Left hindlimb (tissue), 1 donor: Measurements from ENCODE around the gene CSE1L.
"Not testable (repeated sequence)": the region's sequence is repeated elsewhere in the genome, so short reads cannot be mapped to it uniquely, and the experiment has no call there.

Source experiments
- DNase-seq: peaks from one replicate; pipeline ENCODE4 v3.0.0-alpha.2; 2018

Gene CSE1L, protein sequence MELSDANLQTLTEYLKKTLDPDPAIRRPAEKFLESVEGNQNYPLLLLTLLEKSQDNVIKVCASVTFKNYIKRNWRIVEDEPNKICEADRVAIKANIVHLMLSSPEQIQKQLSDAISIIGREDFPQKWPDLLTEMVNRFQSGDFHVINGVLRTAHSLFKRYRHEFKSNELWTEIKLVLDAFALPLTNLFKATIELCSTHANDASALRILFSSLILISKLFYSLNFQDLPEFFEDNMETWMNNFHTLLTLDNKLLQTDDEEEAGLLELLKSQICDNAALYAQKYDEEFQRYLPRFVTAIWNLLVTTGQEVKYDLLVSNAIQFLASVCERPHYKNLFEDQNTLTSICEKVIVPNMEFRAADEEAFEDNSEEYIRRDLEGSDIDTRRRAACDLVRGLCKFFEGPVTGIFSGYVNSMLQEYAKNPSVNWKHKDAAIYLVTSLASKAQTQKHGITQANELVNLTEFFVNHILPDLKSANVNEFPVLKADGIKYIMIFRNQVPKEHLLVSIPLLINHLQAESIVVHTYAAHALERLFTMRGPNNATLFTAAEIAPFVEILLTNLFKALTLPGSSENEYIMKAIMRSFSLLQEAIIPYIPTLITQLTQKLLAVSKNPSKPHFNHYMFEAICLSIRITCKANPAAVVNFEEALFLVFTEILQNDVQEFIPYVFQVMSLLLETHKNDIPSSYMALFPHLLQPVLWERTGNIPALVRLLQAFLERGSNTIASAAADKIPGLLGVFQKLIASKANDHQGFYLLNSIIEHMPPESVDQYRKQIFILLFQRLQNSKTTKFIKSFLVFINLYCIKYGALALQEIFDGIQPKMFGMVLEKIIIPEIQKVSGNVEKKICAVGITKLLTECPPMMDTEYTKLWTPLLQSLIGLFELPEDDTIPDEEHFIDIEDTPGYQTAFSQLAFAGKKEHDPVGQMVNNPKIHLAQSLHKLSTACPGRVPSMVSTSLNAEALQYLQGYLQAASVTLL

DNA sequence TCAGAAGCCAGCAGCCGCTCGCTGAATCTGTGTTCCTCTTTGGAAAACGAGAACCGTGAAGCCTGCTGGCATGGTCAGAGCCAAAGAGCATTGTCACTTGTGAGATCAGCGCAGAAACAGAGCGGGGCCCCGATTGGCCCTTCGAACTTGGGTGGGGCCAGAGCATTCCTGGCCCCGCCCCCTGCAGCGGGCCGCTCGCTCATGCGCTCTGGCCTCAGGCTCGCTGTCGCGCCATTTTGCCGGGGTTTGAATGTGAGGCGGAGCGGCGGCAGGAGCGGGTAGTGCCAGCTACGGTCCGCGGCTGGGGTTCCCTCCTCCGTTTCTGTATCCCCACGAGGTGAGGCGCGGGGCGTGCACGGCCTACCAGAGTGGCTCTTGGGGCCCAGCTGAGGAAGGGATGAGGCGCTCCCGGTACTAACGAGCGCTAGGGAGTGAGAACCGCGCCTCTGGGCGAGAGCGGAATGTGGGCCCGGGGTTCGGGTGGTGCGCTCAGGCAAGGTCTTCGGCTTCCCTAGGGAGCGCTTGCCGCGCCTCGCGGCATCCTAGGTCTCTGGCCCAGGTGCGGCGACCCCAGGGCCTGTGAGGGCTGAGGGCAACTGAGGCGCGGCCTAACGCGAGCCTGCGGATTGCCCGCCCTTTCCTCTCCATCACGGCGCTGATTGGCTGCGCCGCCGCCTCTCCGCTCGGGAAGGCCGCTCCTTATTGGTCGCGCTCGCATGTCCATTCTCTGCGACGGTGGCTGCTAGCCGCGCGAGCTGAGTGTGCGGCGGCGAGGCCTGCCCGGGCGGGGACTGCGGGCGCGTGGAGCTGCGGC, at the start of gene CSE1L:
Gene CSE1L (plus strand): TSS at position 226 of the 814 bp plus-strand sequence. CDS start 12,152 bp downstream, outside the sequence.
- peak; percentile 94 for DNase-seq

DNA sequence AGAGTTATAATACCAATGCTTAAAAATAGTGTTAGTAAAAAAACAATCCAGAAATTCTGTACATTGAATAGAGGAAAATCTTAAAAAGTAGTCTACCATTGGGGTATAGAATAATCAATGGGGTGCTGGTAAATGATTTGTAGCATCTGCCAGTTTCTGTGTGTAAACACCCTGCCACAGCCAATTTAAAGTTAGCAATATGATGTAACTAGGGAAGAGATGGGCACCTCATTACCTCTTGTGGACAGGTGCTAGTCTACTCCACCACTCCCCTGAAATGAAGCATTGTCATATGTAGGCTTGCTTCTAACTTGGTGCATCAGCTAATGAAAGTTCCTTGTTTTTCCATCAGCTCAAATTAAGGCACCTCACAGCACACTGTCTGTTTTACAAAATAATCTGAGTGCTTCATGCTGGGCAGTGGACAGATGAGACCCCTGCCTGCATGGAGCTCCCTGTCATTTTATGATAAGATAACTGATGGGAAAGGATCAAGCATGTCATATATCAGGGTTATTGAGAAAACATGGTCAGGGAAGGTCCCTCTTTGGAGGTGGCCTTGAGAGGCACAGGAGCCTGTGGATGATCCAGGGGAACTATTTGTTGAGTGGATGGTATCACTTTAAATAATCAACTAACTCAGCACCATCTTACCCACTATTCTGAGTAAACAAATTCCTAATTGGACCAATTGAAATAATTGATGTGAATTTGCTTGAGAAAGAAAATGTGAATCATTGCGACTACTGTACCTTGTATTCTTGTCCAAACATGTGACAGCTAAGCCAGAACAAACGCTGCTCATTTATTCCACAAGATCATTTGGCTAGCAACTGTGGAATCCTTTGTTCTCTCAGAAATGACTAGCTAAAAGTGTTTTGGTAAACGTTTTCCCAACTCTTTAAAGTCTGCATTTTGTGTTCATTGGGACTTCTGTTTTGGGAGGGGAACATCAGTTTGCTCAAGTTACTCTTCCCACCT, 45.9 kb upstream of the CSE1L start:
- DNase-seq = no peak

DNA sequence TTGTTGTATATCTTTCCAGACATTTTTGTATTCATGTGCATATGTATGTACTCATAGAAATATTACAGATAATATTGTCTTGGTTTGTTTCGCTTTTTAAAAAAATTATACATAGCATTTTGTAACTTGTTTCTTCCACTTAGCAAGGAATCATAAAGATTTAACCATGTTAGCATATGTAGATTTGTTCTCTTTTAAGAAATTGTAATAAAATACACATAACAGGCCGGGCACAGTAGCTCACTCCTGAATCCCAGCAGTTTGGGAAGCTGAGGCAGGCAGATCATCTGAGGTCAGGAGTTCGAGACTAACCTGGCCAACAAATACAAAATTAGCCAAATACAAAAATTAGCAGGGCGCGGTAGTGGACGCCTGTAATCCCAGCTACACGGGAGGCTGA, 44.4 kb upstream of the CSE1L start:
- DNase-seq = no peak

DNA sequence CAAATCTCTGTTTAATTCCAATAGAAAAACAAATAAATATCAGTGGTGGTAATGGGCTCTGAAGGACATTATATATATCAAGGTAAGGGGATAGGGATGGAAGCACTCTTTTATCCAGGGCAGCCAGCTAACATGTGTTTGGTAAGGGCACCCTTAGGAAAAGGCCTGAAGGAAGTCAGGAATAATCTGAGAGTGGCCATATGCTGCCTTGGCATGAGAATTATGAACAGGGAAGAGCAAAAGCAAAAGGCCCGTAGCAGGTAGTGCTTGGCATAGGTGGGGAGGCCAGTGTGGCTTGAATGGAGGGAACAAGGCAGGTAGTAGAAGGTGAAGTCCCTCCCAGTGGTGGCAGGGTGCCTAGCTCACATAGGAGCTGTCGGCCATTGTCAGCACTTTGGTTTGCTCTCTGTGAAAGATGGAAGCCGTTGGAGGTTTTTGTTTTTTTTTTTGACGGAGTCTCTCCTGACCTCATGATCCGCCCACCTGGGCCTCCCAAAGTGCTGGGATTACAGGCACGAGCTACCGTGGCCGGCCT, 39.6 kb upstream of the CSE1L start:
- no peak for DNase-seq

DNA sequence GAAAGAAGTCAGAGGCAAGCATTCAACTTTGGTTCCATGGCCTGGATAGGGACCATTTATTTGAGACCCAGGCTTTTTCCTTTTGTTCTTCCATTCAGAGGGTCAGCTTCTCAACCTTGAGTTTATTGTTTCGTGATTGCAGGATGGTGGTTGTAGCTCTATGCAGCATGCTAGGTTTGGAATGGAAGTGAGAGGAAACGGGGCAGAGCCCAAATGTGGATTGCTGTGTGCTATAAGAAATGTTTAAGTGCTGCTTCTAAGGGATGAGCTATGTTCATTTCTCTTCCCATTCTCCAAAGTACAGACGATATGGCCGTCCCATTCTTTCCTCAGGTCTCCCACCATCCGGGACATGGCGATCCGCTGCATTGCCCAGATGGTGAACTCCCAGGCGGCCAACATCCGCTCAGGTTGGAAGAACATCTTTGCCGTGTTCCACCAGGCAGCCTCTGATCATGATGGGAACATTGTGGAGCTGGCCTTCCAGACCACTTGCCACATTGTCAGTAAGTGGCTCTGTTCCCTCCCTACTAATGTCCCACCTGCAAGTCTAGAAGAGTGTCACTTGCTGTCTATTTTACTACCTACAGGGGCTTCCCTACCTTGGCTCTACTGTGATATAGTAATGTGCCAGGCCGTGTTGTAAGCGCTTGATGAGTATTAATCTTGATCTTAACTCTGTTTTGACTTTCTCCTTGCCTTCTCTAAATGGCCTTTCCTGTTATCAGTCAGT, 36.0 kb upstream of the CSE1L start:
- no peak for DNase-seq

DNA sequence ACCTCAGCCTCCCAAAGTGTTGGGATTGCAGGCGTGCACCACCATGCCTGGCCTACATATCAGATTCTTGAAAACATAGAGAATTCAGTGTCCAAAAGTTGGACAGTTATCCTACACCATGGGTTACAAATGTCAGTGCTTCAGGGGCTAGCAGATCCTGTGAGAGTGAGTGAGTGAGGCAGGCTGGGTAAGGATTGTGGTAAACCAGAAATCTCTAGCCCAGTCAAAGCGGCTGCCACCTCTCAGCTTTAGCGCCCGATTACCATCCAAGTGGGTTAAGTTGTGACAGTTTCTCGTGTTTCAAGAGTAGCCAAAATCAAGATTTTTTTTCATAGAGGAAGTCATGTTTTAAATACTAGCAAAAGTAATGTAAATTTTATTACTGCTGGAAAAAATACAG, 21.9 kb upstream of the CSE1L start:
- no peak for DNase-seq

DNA sequence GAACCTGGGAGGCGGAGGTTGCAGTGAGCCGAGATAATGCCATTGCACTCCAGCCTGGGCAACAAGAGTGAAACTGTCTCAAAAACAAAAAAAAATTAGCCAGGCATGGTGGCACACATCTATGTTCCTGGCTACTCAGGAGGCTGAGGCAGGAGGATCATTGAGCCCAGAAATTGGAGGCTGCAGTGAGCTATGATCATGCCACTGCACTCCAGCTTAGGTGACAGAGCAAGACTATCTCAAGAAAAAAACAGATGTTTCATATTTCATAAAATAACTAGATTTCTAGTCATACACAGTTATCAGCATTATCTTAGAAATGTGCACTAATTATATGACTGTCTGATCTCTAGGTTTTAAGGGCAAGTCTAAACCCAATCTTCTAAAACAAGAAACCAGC, 17.9 kb upstream of the CSE1L start:
- not testable (repeated sequence) for DNase-seq

DNA sequence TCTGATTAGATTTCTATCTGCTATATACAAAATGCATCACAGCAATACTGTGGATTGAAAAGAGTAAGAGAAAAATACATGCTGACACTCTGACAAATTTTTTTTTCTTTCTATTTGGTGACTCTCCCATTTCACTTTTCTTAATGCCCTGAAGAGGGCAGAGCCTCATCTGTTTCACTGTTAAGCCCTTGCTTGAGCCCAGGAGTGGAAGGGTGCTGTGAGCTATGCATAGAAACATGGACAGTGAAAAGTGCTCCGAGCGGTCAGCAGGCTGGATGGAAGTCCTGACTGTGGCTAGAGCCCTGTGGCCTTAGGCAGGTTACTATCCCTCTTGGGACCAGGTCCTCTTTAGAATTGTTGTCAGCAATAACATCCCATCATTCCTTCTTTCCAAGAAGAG, 17.4 kb upstream of the CSE1L start:
- no peak for DNase-seq

DNA sequence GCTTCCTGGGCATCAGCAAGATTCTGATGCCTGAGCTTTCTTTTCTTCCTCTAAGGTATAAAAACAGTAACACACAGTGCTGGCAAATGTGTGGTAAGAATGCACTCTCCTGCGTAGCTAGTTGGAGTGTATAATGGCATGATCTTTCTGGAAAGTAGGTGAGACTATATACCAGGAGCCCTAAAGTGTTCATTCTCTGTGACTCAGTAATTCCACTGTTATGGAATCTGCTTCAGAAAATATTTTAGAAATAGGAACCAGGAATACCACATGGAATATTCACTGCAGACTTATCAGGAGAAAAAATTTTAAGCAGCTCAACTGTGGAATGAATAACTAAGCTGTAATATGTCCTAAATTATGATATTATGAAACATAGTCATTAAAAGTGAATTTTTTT, 16.9 kb upstream of the CSE1L start:
- DNase-seq = no peak

DNA sequence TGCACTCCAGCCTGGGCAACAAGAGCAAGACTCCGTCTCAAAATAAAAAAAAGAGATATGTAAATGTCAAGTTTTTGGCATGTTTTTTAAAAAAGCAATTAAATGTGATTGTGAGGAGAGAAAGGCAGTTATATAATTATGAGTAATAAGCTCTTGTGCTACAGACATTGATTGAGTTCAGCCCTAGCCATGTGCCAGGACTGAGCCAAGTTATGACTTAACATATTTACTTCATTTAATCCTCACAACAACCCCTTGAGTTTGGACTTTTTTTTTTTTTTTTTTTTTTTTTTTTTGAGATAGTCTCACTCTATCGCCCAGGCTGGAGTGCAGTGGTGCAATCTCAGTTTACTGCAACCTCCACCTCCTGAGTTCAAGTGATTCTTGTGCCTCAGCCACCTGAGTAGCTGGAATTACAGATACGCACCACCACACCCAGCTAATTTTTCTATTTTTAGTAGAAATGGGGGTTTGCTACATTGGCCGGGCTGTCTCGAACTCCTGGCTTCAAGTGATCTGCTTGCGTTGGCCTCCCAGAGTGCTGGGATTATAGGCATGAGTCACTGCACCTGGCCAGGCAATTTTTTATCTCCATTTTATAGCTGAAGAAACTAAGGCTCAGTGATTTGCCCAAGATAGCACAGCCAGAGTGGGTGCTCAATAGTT, 15.0 kb upstream of the CSE1L start:
- no peak for DNase-seq

DNA sequence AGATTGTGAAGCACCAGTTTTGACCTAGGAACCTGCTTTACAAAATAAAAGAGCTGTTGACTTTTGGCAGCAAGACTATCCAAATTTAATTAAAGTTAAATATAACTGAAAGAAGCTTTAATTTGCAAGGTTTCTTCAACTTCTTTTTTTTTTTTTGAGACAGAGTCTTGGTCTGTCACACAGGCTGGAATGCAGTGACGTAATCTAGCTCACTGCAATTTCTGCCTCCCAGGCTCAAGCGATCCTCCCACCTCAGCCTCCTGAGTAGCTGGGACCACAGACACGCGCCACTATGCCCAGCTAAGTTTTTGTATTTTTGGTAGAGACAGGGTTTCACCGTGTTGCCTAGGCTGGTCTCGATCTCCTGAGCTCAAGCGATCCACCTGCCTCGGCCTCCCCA, 13.7 kb upstream of the CSE1L start:
- no peak for DNase-seq

DNA sequence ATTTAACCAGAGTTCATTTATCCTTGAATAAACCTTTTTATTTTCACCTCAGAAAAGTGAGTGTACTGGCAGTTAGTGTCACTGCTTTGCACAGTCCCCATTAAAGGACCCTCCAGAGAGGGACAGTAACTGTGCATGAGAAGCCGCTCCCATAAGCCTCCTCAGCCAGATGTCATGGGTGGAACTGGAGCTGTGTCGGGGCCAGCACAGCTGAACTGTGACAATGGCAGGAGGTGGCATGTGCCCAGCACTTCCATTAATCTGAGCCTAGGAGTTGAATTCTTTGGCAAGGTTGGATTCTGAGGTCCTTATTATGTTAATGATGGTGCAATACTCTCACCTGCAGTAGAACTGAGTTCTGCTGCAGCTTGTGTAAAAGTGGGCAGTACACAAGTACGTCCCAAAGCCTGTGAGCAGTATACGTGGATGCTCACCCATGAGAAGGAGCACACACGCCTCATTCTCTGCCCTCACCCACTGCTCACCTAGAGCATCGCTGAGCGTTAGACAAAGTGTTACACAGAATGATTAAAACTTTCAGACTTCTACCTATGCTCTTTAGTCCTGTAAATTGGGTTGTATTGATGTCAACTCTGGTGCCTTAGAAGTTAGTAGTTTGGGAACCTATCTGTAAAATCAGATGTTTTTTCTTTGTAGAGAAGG, 11.9 kb upstream of the CSE1L start:
- no peak for DNase-seq

DNA sequence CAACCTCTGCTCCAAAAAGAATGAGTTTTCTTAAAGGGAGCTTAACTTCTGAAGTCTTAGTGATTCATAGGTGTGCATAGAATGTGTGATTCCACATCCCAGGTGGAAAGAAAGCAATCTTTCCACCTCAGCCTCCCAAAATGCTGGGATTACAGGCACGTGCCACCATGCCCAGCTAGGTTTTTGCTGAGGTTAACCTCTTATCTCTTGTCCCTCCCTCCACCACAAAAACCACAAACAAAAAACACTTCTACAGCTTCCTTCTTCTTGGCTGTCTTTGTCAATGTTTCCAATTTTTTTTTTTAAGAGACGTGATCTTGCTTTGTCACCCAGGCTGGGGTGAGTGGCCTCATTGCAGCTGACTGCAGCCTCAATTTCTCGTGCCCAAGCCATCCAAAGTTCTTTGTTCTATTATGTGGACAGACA, 8.1 kb upstream of the CSE1L start:
- DNase-seq = no peak

DNA sequence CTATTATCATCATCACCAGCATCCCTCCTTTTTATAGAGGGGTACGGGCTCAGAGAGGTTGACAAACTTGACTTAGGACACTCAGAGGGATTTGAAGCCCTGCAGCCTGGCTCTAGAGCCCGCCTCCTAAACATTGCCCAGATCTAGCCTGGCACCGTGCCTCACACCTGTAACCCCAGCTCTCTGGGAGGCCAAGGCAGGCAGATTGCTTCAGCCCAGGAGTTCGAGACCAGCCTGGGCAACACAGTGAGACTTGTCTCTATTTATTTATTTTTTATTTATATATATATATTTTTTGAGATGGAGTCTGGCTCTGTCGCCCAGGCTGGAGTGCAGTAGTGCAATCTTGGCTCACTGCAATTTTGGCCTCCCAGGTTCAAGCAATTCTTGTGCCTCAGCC, 6.3 kb upstream of the CSE1L start:
- no peak for DNase-seq

DNA sequence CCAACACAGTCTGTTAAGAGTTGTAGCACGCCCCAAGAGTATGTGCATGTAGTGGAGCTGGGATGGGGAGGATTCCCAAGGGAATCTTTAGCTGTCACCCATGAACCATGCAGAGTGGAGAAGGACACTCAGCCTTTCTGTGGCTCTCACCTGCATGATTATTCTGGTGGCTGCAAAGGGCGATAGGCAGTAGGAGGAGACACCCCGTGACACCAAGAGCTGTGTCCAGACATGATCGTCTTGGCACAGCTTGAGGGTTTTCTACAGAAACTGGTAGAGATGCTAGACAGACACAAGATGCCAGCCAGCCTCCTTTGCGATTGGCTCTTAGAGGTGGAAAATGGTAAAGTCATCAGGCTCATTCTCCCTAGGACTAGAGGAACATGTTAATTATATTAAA, 3.1 kb upstream of the CSE1L start:
- DNase-seq = no peak

DNA sequence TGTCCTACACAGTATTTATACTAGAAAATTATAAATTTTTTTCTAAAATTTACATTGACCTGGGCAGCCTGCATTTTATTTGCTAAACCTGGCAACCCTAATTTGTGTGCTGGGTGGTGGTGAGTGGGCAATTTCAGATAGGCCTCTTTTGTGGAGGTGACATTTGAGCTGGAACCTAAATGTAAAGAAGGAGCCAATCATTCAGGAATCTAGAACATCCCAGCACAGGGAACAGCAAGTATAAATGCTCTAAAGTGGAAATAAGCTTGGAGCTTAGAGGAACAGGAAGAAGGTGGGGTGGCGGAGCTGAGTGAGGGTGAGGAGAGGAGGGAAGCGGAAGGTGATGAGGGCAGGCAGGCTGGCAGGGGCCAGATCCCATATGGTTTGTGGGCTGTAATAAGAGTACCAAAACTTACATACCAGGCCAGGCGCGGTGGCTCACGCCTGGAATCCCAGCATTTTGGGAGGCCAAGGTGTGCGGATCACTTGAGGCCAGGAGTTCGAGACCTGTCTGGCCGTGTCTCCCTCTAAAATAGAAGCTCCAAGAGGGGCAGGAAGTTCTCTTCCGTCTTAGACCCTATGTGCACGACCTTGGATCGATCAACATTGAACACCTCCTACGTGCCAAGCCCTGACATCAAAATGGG, 549 bp upstream of the CSE1L start:
- peak; percentile 32 for DNase-seq

DNA sequence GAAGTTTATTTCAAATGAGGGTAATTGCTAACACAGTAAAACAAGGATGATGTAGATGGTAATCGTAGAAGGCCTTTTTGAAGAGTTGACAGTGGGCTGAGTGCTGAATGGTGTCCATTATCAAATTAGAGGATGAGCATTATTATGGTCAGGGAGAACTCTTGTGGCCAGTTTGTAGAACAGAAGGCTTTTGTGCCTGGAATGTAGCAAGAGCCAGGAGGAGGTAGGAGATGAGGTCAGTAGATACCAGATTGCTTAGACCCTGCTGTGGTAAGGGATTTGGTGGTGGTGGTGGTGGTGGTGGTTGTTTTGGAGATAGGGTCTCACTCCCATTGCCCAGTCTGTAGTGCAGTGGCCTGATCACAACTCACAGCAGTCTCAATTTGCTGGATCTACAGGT, 6.2 kb downstream of the CSE1L start:
- DNase-seq = no peak

DNA sequence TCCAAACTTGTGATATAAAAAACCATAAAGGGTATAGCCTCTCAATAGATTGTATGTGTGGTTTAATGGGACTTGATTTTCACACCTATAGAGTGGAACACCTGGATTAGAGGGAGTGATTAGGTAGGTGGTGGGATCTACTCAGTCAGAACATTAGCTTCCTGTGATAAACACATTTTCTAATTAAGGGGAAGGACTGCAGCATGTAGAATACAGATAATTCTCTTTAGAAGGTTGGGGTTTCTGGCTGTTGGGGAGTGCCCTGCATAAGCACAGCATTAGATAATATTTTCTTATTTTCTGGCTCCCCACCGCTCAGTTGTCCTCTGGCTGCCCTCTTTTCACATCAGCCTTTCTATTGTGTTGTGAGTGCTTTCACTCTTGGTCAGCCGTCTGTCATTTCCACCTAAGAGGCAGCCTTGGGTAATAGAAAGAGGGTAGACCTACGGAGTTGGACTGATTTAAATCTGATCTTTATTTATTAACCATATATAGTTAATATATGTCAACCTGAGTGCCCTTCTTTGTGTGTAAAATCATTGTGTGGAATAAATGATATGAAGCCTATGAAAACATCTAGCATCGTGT, 8.0 kb downstream of the CSE1L start:
- no peak for DNase-seq

DNA sequence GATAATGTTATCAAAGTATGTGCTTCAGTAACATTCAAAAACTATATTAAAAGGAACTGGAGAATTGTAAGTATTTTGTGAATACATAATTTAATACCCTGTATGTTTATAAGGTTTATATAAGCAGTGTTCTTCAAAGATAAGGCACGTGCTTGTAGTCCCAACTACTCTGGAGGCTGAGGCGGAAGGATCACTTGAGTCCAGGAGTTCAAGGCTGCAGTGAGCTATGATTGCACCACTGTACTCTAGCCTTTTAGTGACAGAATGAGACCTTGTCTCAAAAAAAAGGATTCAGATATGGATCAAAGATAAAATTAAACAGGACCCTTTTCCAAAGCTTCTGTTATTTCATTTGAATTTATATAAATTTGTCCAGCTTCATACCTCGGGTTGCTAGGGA, 17.2 kb downstream of the CSE1L start:
- DNase-seq = no peak
